Right lobe of liver (tissue), 6 donors: ENCODE measurements around the gene IGSF21. TPM values are rescaled to one million over a fixed set of nuclear protein-coding genes. Genes with fewer than 3 reads are reported as not detected.

Experiments
- ATAC-seq, 4 donors: fragments of 200-7000 bp; cut with Tn5 transposase; one replicate each; pipeline ENCODE4 v1.9.1; 2020; ENCODE audit warnings: mild to moderate bottlenecking in 4 of 4, moderate library complexity in 4 of 4
- DNase-seq, 3 donors: peaks; one replicate each; pipeline ENCODE4 v3.0.0-alpha.2; 2020
- H3K27ac ChIP-seq, 3 donors: fragments of 200-600 bp; one replicate each; pipeline ENCODE4 v1.8.0; 2022
- H3K27me3 ChIP-seq, 2 donors: fragments of 200-600 bp; one replicate each; pipeline ENCODE4 v1.8.0; 2022
- H3K36me3 ChIP-seq, 4 donors: fragments of 200-600 bp; sonication (generic) in 1 of 4; one replicate each; pipeline versions ENCODE4 v1.5.1 to v1.8.0; 2017 to 2022; ENCODE audit warnings: control low read depth in 1 of 4
- H3K4me1 ChIP-seq, 4 donors: fragments of 200-600 bp; sonication (generic) in 1 of 4; one replicate each; pipeline versions ENCODE4 v1.5.1 to v1.8.0; 2017 to 2022; ENCODE audit warnings: control low read depth in 1 of 4
- H3K4me3 ChIP-seq, 3 donors: fragments of 200-600 bp; one replicate each; pipeline ENCODE4 v1.8.0; 2022
- H3K9me3 ChIP-seq, 4 donors: fragments of 200-600 bp; sonication (generic) in 1 of 4; one replicate each; pipeline versions ENCODE4 v1.5.1 to v1.8.0; 2017 to 2022; ENCODE audit warnings: control low read depth in 1 of 4
- POLR2A ChIP-seq: fragments of 450-650 bp; IDR thresholded peaks from one replicate; pipeline ENCODE4 v1.6.1; 2017; ENCODE audit warnings: antibody characterized with exemption, mild to moderate bottlenecking
- WGBS: methylation state at CpG from one replicate; pipeline ENCODE4 v1.1.6; 2018; ENCODE audit warnings: low coverage, low lambda C conversion rate; ENCODE audit not compliant: insufficient coverage; ENCODE audit errors: missing lambda C conversion rate; 5-methylcytosine and 5-hydroxymethylcytosine counted together
- intact Hi-C, 2 donors: fragments of 100-400 bp; cut with DNase I; formaldehyde crosslinking; loops; one replicate each; pipeline versions ENCODE4 v1.11.2 to v1.14.1; 2022
- total RNA-seq, 6 experiments: library from RNA; depleted of rRNA in 2 of 6; stranded (reverse); fragments of >200 nt in 2 of 6; fragmentation: NEBNext Ultra II Directional in 3 of 6; extraction: Animal tissue kit (Norgen Biotek cat#: 25700) in 3 of 6; gene quantifications; one replicate each; pipeline versions ENCODE4 v1.1.0 to v1.2.4, GENCODE V29; 2016 to 2023
- TF ChIP-seq, protein P1 (sequence below), 4 donors: fragments of 200-600 bp in 3 of 4; fragments of 450-650 bp in 1 of 4; IDR thresholded peaks; one replicate each; pipeline versions ENCODE4 v1.5.1 to v1.8.0; 2016 to 2022; ENCODE audit warnings: antibody characterized with exemption in 4 of 4, mild to moderate bottlenecking in 2 of 4
- donor health status: DM: no; HTN: yes; CAD: no.
- donor health status: DM: no; HTN: no; CAD: no.
- donor health status: DM: no; HTN: no; CAD: no.
- donor health status: DM: no; HTN: yes; CAD: no.
- donor health status: DM: no; HTN: yes; CAD: no.

IGSF21 gene
- total RNA-seq, 6 experiments from 2014 or later = 0.34 to 2.0 (median 0.71) TPM

DNA sequence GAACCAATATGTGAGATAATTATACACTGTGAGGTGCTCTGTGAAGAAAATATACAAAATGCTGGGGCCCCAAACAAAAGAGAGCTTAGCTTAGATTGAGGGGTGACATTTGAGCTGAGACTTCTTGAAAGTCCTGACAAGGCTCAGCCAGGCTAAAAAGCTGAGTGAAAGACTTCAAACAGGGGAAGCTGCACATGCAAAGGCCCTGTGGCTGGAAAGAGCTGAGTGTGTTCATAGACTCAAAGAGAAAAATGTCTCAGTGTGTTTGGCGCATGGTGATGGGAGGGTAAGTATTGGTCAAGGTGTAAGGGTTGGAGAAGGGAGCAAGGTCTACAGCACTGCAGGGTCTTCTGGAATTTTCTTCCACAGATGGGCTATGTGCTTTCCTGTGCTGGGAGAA, 245.9 kb downstream of the IGSF21 start:
- TF ChIP-seq POLR2A = no peak
- TF ChIP-seq, protein P1, sequence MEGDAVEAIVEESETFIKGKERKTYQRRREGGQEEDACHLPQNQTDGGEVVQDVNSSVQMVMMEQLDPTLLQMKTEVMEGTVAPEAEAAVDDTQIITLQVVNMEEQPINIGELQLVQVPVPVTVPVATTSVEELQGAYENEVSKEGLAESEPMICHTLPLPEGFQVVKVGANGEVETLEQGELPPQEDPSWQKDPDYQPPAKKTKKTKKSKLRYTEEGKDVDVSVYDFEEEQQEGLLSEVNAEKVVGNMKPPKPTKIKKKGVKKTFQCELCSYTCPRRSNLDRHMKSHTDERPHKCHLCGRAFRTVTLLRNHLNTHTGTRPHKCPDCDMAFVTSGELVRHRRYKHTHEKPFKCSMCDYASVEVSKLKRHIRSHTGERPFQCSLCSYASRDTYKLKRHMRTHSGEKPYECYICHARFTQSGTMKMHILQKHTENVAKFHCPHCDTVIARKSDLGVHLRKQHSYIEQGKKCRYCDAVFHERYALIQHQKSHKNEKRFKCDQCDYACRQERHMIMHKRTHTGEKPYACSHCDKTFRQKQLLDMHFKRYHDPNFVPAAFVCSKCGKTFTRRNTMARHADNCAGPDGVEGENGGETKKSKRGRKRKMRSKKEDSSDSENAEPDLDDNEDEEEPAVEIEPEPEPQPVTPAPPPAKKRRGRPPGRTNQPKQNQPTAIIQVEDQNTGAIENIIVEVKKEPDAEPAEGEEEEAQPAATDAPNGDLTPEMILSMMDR (IDR thresholded peaks at IDR 0.05) = no peak
- Histone ChIP-seq H3K36me3 (no peaks in the 10 kb centered on the region), H3K27me3 (no peaks in the 10 kb centered on the region), H3K9me3 (no peaks in the 10 kb centered on the region), H3K4me1 (no peaks in the 10 kb centered on the region), H3K27ac (no peak overlapping the region), H3K4me3 (no peak overlapping the region)
- 100% methylated on average over 1 of the region's 1 CpG for WGBS
- intact Hi-C loops = no loop called here
- ATAC-seq (no peak), DNase-seq (no peak)

DNA sequence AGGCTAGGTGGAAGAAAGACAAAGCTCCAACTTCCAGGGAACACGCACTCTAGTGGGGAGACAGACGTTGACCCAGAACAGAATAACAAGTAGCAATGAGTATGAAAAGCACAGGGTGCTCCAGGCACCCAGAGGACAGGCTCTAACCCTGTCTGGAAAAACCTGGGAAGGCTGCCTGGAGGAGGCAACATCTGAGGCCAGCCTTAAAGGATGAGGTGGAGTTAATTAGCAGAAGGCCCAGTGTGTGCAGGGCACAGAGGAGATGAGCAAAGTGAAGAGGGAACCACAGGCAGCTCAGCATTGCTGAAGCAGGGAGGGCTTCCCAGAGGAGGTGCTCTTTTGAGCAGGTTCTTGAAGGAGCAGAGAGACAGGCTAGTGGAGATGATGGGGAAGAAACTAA, 246.4 kb downstream of the IGSF21 start:
- TF ChIP-seq, protein P1 (IDR thresholded peaks at IDR 0.05) = no peak
- no peak for TF ChIP-seq POLR2A
- Histone ChIP-seq H3K4me1 (no peaks in the 10 kb centered on the region), H3K27ac (no peak overlapping the region), H3K9me3 (no peaks in the 10 kb centered on the region), H3K36me3 (no peaks in the 10 kb centered on the region), H3K27me3 (no peaks in the 10 kb centered on the region), H3K4me3 (no peak overlapping the region)
- WGBS = 33% methylated on average over 2 of the region's 2 CpGs
- intact Hi-C loops = no loop called here
- ATAC-seq (no peak), DNase-seq (no peak)

DNA sequence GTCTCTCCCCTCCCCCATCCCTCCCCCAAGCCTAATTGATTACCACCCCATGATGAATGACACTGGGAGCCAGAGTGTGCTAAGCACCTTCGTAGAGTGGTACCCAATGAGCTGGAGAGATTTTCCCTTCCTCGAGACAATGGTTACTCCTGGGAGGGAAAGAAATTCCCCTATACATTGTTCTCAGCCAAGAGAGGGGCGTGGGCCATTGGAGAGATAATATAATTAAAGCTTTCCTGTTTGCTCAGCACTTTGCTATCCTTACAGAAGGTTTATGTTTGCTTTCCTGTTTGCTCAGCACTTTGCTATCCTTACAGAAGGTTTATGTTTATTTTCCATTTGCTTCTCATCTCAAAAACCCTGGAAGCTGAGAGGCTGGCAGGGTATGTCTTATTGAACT, 247.0 kb downstream of the IGSF21 start:
- WGBS = 7% methylated on average over 3 of the region's 3 CpGs
- DNase-seq = no peak

DNA sequence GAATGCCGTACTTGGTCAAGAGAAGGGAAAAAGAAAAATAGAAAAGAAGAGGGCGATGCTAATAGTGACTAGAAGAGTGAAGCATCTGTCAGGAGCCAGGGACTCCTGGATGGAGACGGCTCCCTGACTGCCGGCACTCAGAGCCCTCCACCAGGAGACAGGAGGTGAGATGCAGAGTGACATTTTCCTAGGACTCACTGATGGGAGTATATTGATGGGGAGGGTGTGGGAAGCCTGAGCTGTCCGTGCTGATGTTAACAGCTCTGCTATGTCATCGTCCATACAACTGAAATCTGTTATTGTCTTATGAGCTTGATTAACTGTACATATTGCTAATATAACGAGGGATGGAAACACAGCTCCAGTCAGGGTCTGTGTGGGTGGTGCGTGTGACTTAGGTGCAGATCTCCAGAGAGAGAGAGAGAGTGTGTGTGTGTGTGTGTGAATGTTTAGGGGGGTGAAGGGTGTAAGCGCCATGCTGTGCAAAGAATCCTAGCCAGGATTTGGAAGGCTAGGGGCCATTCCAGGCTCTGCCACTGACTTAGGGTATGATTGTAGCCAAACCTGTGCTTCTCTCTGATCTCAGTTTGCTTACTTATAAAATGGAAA, 250.1 kb downstream of the IGSF21 start:
- Histone ChIP-seq H3K27ac (no peak overlapping the region), H3K27me3 (no peaks in the 10 kb centered on the region), H3K4me3 (no peak overlapping the region), H3K4me1 (no peaks in the 10 kb centered on the region), H3K9me3 (no peaks in the 10 kb centered on the region), H3K36me3 (no peaks in the 10 kb centered on the region)
- WGBS = 30% methylated on average over 9 of the region's 9 CpGs
- ATAC-seq = no peak
- no peak for DNase-seq
- intact Hi-C loops = no loop called here
- TF ChIP-seq, protein P1 (IDR thresholded peaks at IDR 0.05) = no peak
- TF ChIP-seq POLR2A = no peak

More for the DNA sequence above, 247.0 kb downstream of the IGSF21 start:
- intact Hi-C loops = no loop called here
- ATAC-seq = no peak
- Histone ChIP-seq H3K36me3 (no peaks in the 10 kb centered on the region), H3K27me3 (no peaks in the 10 kb centered on the region), H3K4me3 (no peak overlapping the region), H3K4me1 (no peaks in the 10 kb centered on the region), H3K9me3 (no peaks in the 10 kb centered on the region), H3K27ac (no peak overlapping the region)
- TF ChIP-seq, protein P1 (IDR thresholded peaks at IDR 0.05) = no peak
- no peak for TF ChIP-seq POLR2A

DNA sequence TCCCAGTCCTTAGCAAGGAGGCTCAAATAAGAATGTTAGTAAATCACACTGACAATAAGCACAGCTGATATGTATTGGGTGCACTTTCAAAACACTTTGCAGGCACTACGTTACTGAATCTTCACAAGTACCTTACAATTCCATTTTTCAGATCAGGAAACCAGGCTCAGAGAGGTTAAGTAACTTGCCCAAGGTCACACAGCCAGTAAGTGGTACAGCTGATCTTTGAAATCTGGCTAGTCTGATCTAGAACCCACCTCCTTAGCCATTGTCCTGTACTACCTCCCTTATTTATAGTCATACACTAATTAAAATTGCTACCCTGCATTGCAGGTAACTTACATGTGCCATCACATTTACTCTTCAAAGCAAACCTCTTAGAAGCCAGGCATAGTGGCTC, 251.0 kb downstream of the IGSF21 start:
- no peaks in the 10 kb centered on the region for H3K36me3 ChIP-seq
- ATAC-seq (no peak), DNase-seq (no peak)
- TF ChIP-seq POLR2A = no peak
- TF ChIP-seq, protein P1 (IDR thresholded peaks at IDR 0.05) = no peak
- no peaks in the 10 kb centered on the region for H3K9me3 ChIP-seq
- no peaks in the 10 kb centered on the region for H3K4me1 ChIP-seq
- WGBS = 27% methylated on average over 1 of the region's 1 CpG
- H3K27ac ChIP-seq = no peak overlapping the region
- H3K4me3 ChIP-seq = no peak overlapping the region
- H3K27me3 ChIP-seq = no peaks in the 10 kb centered on the region
- intact Hi-C loops = no loop called here
